Progenitor cell of endocrine pancreas (in vitro differentiated cells): ENCODE results near the gene MRPL1. TPM values are rescaled to one million over a fixed set of nuclear protein-coding genes. Genes with fewer than 3 reads are reported as not detected.
"Not testable (repeated sequence)": the region's sequence is repeated elsewhere in the genome, so short reads cannot be mapped to it uniquely, and the experiment has no call there.

Source experiments
- DNase-seq: peaks from one replicate; pipeline ENCODE4 v3.0.0; 2021; ENCODE audit warnings: low spot score; ENCODE audit not compliant: unreplicated experiment
- H3K27ac Mint-ChIP-seq: 2 replicates; pipeline ENCODE4 v1.8.0; 2021; ENCODE audit warnings: mild to moderate bottlenecking, moderate library complexity, mixed read lengths
- H3K27me3 Mint-ChIP-seq: 2 replicates; pipeline ENCODE4 v1.8.0; 2021; ENCODE audit warnings: mixed read lengths
- H3K36me3 Mint-ChIP-seq: 2 replicates; pipeline ENCODE4 v1.8.0; 2022; ENCODE audit warnings: mixed read lengths; ENCODE audit not compliant: insufficient read depth
- H3K4me1 Mint-ChIP-seq: 2 replicates; pipeline ENCODE4 v1.8.0; 2021; ENCODE audit warnings: low read depth, mixed read lengths
- H3K4me3 Mint-ChIP-seq: 2 replicates; pipeline ENCODE4 v1.8.0; 2021; ENCODE audit warnings: low read depth, mild to moderate bottlenecking, moderate library complexity, mixed read lengths
- H3K9me3 Mint-ChIP-seq: 2 replicates; pipeline ENCODE4 v1.8.0; 2021; ENCODE audit warnings: low read depth, mixed read lengths
- total RNA-seq: library from RNA; stranded (reverse); gene quantifications from 2 replicates; pipeline ENCODE4 v1.2.1, GENCODE V29; 2021
- TF ChIP-seq, protein P1 (sequence below): fragments of 200-600 bp; sonication (generic); IDR thresholded peaks from one replicate; pipeline ENCODE4 v1.5.0; 2021; ENCODE audit warnings: antibody characterized with exemption, mild to moderate bottlenecking; ENCODE audit not compliant: unreplicated experiment

The MRPL1 gene
- total RNA-seq, 1 donor from 2014 or later: 32.7 TPM

DNA sequence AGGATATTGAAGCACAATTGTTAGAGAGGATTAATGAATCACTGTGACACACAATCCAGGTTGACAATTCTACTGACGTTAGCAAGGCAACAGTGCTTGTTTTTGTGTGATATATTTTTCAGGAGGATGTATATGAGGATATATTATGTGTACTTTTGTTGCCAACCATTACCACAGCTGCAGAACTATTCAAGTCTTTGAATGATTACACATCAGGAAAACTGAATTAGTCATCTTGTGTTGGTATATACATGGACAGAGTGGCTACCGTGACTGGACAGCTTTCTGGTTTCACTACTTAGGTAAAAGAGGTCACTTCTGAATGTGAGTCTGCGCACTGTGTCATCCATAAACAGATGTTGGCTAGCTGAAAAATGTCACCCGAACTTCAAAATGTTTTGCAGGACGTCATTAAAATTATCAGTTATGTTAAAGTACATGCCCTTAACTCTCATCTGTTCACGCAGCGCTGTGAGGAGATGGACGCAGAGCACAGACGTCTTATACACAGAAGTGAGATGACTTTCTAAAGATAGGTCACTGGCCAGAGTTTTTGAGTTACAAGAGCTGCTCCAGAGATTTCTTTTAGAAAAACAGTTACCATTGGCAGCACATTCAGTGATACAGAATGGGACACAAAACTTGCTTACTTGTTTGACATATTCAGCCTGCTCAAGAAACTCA is 69.0 kb downstream of the MRPL1 start:
- Mint-ChIP-seq H3K9me3 (peaks cover 4% of the 10 kb centered on the region), H3K27ac (no peak overlapping the region), H3K27me3 (no peaks in the 10 kb centered on the region), H3K4me3 (no peak overlapping the region), H3K36me3 (peaks cover 6% of the 10 kb centered on the region), H3K4me1 (no peaks in the 10 kb centered on the region)
- DNase-seq: no peak
- TF ChIP-seq, protein P1, sequence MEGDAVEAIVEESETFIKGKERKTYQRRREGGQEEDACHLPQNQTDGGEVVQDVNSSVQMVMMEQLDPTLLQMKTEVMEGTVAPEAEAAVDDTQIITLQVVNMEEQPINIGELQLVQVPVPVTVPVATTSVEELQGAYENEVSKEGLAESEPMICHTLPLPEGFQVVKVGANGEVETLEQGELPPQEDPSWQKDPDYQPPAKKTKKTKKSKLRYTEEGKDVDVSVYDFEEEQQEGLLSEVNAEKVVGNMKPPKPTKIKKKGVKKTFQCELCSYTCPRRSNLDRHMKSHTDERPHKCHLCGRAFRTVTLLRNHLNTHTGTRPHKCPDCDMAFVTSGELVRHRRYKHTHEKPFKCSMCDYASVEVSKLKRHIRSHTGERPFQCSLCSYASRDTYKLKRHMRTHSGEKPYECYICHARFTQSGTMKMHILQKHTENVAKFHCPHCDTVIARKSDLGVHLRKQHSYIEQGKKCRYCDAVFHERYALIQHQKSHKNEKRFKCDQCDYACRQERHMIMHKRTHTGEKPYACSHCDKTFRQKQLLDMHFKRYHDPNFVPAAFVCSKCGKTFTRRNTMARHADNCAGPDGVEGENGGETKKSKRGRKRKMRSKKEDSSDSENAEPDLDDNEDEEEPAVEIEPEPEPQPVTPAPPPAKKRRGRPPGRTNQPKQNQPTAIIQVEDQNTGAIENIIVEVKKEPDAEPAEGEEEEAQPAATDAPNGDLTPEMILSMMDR: no peak

DNA sequence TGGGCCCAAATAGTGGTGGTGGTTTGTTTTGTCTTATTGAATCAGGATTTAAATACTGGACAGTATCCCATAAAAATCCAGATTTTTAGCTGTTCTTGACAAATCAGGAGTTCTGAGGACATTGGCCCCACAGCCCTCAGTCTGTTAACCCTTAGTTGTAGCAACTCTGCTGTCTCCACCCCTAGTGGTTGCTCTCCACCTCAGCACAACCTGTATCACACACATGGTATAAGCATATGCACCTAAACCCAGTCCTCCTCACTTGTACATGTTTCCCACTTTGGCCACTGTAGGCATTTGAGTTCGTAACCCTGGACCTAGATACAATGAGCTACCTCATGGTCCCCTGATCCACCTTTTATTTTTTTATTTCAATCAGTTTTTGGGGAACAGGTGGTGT is 75.9 kb downstream of the MRPL1 start:
- Mint-ChIP-seq H3K36me3 (peaks cover 39% of the 10 kb centered on the region), H3K4me3 (no peak overlapping the region), H3K9me3 (peaks cover 30% of the 10 kb centered on the region)

GRCh38 chr4:77945929-77946328 is 83.3 kb downstream of the MRPL1 start:
- H3K27ac Mint-ChIP-seq, DNase-seq, H3K4me3 Mint-ChIP-seq, H3K4me1 Mint-ChIP-seq, H3K27me3 Mint-ChIP-seq: not testable (repeated sequence)
- H3K9me3 Mint-ChIP-seq: peaks cover 38% of the 10 kb centered on the region
- peaks cover 45% of the 10 kb centered on the region for H3K36me3 Mint-ChIP-seq

More for the DNA sequence above, 75.9 kb downstream of the MRPL1 start:
- TF ChIP-seq, protein P1: no peak
- Mint-ChIP-seq H3K27me3 (no peaks in the 10 kb centered on the region), H3K4me1 (no peaks in the 10 kb centered on the region), H3K27ac (no peak overlapping the region)
- no peak for DNase-seq

GRCh38 chr4:77950203-77950602 is 87.6 kb downstream of the MRPL1 start:
- Mint-ChIP-seq H3K4me1 (no peaks in the 10 kb centered on the region), H3K4me3 (no peak overlapping the region), H3K27me3 (no peaks in the 10 kb centered on the region), H3K36me3 (peaks cover 13% of the 10 kb centered on the region), H3K27ac (no peak overlapping the region), H3K9me3 (peaks cover 9% of the 10 kb centered on the region)
- DNase-seq: no peak
- TF ChIP-seq, protein P1: no peak

DNA sequence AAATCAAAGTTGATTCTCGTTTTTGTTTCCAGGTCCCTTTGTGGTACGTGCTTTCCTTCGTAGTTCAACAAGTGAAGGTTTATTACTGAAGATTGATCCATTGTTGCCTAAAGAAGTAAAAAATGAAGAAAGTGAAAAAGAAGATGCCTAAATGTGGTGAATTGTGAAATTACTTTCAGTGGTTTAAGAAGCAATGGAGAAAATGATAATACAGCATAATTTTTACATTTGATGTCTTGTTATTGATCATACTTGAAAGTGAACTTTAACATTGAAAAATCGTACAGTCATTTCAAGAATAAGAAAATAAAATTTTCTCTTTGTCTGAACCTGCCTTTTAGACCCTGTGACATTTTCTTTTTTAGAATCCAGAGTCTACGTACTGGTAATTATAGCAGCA is 89.8 kb downstream of the MRPL1 start:
- Mint-ChIP-seq H3K9me3 (no peaks in the 10 kb centered on the region), H3K27me3 (no peaks in the 10 kb centered on the region), H3K4me1 (no peaks in the 10 kb centered on the region), H3K4me3 (no peak overlapping the region), H3K27ac (no peak overlapping the region), H3K36me3 (peaks cover 1% of the 10 kb centered on the region)
- TF ChIP-seq, protein P1: no peak
- no peak for DNase-seq

DNA sequence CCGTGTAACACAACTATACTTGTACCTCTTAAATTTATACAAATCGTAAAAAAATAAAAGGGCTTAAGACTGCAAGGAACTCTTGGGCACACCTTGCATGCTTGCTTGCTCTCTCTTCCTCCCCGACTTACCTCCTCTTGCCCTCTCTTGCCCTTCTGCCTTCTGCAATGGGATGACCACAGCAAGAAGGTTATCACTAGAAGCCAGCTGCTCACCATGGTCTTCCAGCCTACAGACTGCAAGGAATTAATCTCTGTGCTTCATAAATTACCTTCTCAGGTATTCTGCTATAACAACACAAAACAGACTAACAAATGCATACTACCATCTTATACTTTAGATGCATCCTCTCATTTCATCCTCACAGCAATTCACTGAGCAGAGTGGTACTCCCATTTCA is 92.1 kb downstream of the MRPL1 start:
- no peak overlapping the region for H3K27ac Mint-ChIP-seq
- peaks cover 1% of the 10 kb centered on the region for H3K36me3 Mint-ChIP-seq
- no peaks in the 10 kb centered on the region for H3K4me1 Mint-ChIP-seq
- no peaks in the 10 kb centered on the region for H3K9me3 Mint-ChIP-seq
- H3K4me3 Mint-ChIP-seq: no peak overlapping the region
- DNase-seq: no peak
- TF ChIP-seq, protein P1: no peak
- no peaks in the 10 kb centered on the region for H3K27me3 Mint-ChIP-seq
